ENCODE measurements around the gene TOP1. TPM values are rescaled to one million over a fixed set of nuclear protein-coding genes. Genes with fewer than 3 reads are reported as not detected.
"Not testable (repeated sequence)": the region's sequence is repeated elsewhere in the genome, so short reads cannot be mapped to it uniquely, and the experiment has no call there.

The TOP1 gene
- total RNA-seq, 1 experiment from 2014 or later = 21.3 TPM

- H3K36me3 ChIP-seq = no peaks in the 10 kb centered on the region
- no peaks in the 10 kb centered on the region for H3K27me3 ChIP-seq
- no peak for DNase-seq
- H3K9me3 ChIP-seq = no peaks in the 10 kb centered on the region
- no peak overlapping the region for H3K4me3 ChIP-seq
These were observed 28.0 kb upstream of the TOP1 start for GRCh38 chr20:41000628-41001027.

DNA sequence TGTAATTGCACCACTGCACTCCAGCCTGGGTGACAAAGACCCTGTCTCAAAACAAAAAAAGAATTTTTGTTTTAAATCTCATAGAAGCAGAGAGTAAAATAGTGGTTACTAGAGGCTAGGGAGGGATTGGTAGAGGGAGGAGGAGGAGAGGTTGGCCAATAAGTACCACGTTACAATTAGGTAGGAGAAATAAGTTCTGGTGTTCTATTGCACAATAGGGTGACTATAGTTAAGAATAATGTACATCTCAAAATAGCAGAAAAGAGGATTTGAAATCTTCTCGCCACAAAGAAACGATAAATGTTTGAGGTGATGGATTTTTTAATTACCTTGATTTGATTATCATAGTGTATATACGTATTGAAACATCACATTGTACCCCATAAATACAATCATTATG lies 27.1 kb upstream of the TOP1 start:
- H3K36me3 ChIP-seq = no peaks in the 10 kb centered on the region
- H3K9me3 ChIP-seq = peaks cover 2% of the 10 kb centered on the region; the same call in 1 of the 2 replicates
- DNase-seq = no peak
- H3K4me3 ChIP-seq = no peak overlapping the region
- H3K27me3 ChIP-seq = no peaks in the 10 kb centered on the region

- Histone ChIP-seq H3K27me3 (no peaks in the 10 kb centered on the region), H3K4me3 (no peak overlapping the region)
- DNase-seq = no peak
These were observed 25.8 kb upstream of the TOP1 start for GRCh38 chr20:41002842-41003142.

DNA sequence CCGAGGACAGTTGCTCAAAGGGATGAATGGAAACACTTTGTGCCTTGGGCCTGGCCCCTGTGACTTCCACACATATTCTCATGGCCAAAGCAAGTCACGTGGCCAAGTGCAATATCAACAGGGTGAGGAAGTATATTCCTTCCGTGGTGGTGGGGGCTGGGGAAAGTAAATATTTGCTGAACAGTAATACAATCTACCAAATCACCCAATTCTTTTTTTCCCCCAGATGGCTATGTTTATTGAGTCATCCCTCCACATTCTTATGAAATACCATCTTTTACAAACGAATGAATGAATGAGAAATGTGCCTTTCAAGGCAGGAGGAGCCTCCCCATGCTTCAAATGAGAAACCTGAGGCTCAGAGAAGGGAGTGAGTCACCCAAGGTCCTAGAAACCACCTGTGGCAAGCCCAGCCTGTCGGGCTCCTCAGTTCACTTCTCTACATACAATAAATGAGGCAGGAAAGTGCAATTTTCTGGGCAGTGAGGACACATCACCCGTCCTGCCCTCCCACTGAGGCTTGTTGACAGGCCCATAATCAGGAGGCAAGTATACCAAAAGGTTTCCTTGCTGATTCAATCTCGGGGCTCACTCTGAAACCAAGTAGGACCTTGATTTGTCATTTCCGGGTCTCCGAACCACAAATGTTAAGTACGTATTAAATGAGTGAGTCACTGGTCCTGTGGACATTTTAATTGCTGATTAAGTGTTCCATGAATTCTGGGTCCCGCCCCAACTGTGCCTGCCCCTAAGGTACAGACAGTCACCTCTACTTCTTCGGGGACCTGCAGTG lies 25.3 kb upstream of the TOP1 start:
- Histone ChIP-seq H3K36me3 (no peaks in the 10 kb centered on the region), H3K9me3 (peaks cover 6% of the 10 kb centered on the region; the same call in 1 of the 2 replicates), H3K27me3 (no peaks in the 10 kb centered on the region), H3K4me3 (0 out of 2 replicates have a peak overlapping the region, but pooled peaks have one; percentile 1)
- peak; percentile 84 for DNase-seq

More at GRCh38 chr20:41002842-41003142, 25.8 kb upstream of the TOP1 start:
- Histone ChIP-seq H3K36me3 (no peaks in the 10 kb centered on the region), H3K9me3 (peaks cover 6% of the 10 kb centered on the region; the same call in 1 of the 2 replicates)

DNA sequence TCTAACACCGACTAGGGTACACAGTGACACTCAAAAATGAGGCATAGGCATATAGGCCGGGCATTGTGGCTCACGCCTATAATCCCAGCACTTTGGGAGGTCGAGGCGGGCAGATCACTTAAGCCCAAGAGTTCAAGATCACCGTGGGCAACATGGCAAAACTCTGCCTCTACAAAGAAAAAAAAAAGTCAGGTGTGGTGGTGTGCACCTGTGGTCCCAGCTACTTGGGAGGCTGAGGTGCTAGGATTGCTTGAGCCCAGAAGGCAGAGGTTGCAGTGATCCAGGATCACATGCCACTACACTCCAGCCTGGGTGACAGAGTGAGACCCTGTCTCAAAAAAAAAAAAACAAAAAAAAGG lies 24.7 kb upstream of the TOP1 start:
- H3K4me3 ChIP-seq, H3K27me3 ChIP-seq, DNase-seq: not testable (repeated sequence)

DNA sequence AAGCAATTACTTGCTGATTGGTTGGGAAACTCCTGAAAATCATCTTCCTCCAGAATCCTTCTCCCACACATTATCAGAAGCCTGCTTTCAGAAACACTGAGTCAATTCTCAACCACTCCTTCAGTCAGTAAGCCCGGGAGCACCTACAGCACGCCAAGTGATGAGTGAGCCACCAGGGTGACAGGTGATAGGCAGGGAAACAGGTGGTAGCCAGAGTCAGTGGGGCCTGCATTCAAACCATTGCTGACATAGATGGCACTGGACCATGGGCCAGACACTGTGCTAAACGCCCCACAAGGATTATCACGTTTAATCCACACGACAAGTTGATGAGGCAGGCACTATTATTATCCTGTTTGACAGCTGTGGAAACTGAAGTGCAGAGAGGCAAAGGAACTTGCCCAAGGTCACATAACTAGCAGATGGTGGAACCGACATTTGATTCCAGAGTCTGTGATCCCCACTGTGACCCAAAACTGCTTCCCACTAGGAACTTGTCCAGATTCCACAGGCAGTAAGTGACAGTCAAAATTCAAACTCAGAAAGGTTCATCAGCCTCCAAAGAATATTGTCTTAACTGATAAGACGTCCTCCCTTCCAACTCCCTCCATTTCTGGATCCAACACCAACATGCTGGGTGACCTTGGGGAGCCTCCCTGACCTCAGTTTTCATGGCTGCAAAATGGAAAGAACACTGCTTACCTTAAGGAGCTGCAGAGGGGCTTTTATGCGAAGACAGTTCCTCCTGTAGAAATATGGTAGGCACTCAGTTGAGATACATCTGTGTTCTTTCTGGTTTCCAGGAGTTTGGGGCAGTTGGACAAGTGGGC lies 23.9 kb upstream of the TOP1 start:
- Histone ChIP-seq H3K27me3 (no peaks in the 10 kb centered on the region), H3K36me3 (no peaks in the 10 kb centered on the region), H3K4me3 (no peak overlapping the region), H3K9me3 (peaks cover 6% of the 10 kb centered on the region; the same call in 1 of the 2 replicates)
- DNase-seq = peak; percentile 38

More for the DNA sequence above, 24.7 kb upstream of the TOP1 start:
- H3K9me3 ChIP-seq, H3K36me3 ChIP-seq: not testable (repeated sequence)

DNA sequence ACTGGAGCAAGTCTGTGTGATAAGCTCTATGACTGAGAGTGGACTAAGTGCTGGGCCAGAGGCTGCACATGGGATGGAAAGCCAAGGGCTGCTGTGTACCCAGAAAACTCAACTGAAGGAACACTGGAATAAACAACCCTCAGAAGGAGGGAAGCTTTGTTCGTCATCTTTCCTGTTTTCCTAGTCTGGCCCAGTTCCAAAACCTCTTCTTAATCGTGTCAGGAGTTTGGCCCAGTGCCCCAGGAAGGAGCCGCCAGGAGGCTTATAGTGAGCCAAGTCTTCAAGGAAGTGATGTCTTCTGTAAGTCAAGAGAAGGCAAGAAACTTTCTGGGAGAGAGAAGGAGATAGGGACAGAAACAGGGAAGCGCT lies 23.3 kb upstream of the TOP1 start:
- Histone ChIP-seq H3K36me3 (no peaks in the 10 kb centered on the region), H3K4me3 (no peak overlapping the region), H3K27me3 (no peaks in the 10 kb centered on the region), H3K9me3 (peaks cover 6% of the 10 kb centered on the region; the same call in 1 of the 2 replicates)
- peak; percentile 96 for DNase-seq

GRCh38 chr20:41006126-41006935 lies 22.3 kb upstream of the TOP1 start:
- Histone ChIP-seq H3K36me3 (no peaks in the 10 kb centered on the region), H3K27me3 (no peaks in the 10 kb centered on the region), H3K4me3 (no peak overlapping the region), H3K9me3 (peaks cover 6% of the 10 kb centered on the region; the same call in 1 of the 2 replicates)
- DNase-seq = peak; percentile 86

DNA sequence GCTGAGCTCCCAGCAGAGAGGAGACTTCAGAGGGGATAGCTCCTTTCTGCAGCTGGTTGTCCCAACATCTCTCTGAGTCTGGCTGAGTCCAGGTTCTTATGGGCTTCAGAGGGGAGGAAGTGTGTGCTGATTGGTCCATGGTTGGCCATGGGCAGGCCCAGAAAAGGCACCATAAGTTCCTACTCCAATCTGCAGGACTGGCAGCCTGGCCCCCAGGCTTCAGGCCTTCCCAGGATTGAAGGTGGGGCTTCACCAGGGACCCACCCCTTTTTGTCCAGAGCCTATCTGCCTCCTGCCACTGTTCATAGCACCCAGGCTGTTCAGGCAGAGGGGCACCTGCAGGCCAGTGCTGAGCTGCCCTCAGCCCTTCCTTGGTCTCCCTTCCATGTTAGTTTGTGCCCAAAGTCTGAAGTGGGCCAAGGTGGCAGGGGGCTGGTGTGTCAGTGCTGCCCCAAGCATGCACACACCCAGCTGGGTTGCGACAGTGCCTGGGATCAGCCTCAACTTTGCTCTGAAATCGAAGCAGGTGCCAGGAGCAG lies 21.6 kb upstream of the TOP1 start:
- no peak overlapping the region for H3K4me3 ChIP-seq
- no peaks in the 10 kb centered on the region for H3K27me3 ChIP-seq
- peaks cover 6% of the 10 kb centered on the region; the same call in 1 of the 2 replicates for H3K9me3 ChIP-seq
- DNase-seq = no peak
- no peaks in the 10 kb centered on the region for H3K36me3 ChIP-seq

- DNase-seq = no peak
- Histone ChIP-seq H3K36me3 (no peaks in the 10 kb centered on the region), H3K9me3 (peaks cover 6% of the 10 kb centered on the region; the same call in 1 of the 2 replicates), H3K27me3 (no peaks in the 10 kb centered on the region), H3K4me3 (no peak overlapping the region)
These were observed 21.1 kb upstream of the TOP1 start for GRCh38 chr20:41007481-41007880.

DNA sequence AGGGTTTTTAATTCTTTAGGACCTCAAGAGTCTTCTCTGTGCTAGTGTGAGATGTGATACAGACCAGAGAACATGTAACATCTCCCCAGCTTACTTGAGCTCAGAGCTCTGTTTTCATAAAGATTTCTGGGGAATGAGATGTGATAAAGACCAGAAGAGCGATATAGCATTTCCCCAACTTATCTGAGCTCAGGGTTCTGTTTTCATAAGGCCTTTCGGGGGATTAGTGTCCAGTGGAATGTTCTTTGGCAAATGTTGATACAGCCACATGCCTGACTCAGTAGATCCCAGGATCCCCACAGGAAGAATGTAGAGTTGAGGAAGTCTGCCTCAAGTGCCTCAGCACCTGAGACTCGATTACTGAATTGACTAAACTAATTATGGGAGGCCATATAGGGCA lies 18.7 kb upstream of the TOP1 start:
- peaks cover 6% of the 10 kb centered on the region; the same call in 1 of the 2 replicates for H3K9me3 ChIP-seq
- no peak overlapping the region for H3K4me3 ChIP-seq
- DNase-seq = no peak
- no peaks in the 10 kb centered on the region for H3K36me3 ChIP-seq
- no peaks in the 10 kb centered on the region for H3K27me3 ChIP-seq

DNA sequence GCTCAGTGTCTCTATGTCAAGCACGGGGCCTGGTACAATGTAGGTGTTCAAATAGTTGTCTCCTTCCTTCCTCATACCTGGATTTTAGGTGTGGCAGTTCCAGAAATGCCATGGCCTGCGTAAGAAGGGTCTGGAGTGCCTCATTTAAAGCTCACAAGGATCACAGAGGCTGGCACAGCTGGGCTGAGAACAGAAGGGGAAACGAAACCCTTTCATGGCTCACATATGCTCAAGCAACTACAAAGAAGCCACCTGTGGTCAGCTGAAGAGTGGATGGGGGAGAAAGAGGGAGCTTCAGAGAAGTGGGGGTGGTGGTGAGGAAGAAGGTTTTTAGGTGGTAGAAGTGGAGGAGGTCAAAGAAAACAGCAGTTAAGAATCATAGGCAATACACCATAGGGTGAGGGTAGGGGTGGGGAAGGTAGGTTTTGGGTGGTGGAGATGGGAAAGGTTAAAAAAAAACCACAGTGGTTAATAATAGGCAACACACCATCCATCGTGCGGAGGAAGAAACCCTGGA lies 17.0 kb upstream of the TOP1 start:
- H3K36me3 ChIP-seq = no peaks in the 10 kb centered on the region
- no peak for DNase-seq
- no peak overlapping the region for H3K4me3 ChIP-seq
- no peaks in the 10 kb centered on the region for H3K27me3 ChIP-seq
- peaks cover 3% of the 10 kb centered on the region; the same call in 1 of the 2 replicates for H3K9me3 ChIP-seq

- no peak for DNase-seq
- Histone ChIP-seq H3K36me3 (no peaks in the 10 kb centered on the region), H3K9me3 (no peaks in the 10 kb centered on the region), H3K27me3 (no peaks in the 10 kb centered on the region), H3K4me3 (no peak overlapping the region)
These were observed 14.0 kb upstream of the TOP1 start for GRCh38 chr20:41014561-41015088.

DNA sequence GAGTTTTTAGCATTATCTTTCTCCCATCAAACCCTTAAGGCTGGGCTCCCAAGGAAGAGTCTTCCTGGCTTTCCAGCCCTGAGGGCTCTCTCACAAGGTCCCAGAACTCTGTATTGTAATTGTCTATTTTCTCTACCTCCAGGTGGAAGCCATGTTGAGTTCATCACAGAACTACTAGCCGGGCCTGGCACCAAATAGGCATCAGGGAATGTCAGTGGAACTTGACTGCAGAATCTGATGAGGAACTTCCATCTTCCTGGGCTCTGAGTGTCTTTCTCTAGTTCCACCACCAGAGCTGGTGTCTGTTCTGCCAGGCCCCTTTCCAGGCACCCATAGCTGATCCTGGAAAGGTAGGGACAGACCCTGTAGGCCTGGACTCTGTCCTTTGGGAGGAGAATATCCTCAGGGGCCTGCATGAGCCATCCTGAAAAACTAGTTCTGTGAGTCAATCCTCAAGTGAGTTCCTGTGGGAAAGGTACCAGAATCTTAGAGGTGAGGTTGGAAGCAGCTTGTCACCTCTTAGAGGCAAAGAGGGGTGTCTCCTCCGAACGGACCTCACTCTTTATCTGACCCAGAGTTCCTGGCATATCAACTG lies 11.1 kb upstream of the TOP1 start:
- H3K27me3 ChIP-seq = no peaks in the 10 kb centered on the region
- no peaks in the 10 kb centered on the region for H3K36me3 ChIP-seq
- H3K4me3 ChIP-seq = no peak overlapping the region
- H3K9me3 ChIP-seq = no peaks in the 10 kb centered on the region
- DNase-seq = no peak

DNA sequence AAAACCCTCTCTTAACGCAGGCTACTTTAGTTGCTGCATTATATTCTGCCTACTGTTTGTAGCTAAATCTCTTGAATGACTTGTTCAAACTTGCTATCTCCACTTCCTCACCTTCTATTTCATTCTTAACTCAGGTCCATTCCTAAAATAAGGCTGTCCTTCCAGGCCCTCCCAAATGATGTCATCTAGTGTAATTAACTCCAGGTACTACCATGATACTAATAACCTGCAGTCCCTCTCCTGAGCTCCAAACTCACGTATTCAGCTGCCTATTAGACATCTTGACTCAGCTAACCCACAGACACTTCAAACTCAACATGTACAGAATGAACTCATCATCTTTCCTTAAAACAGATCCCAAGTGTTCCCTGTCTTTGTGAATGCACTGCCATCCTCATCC lies 10.5 kb upstream of the TOP1 start:
- no peaks in the 10 kb centered on the region for H3K9me3 ChIP-seq
- no peak overlapping the region for H3K4me3 ChIP-seq
- H3K36me3 ChIP-seq = no peaks in the 10 kb centered on the region
- no peak for DNase-seq
- no peaks in the 10 kb centered on the region for H3K27me3 ChIP-seq

- Histone ChIP-seq H3K27me3 (no peaks in the 10 kb centered on the region), H3K4me3 (no peak overlapping the region), H3K9me3 (no peaks in the 10 kb centered on the region)
These were observed 5.1 kb upstream of the TOP1 start for GRCh38 chr20:41023549-41023948.

More at GRCh38 chr20:41023549-41023948, 5.1 kb upstream of the TOP1 start:
- H3K36me3 ChIP-seq = no peaks in the 10 kb centered on the region
- DNase-seq = no peak

All from MG63 (cell line).